BLaER1 treated with 17β-estradiol and CSF1 and Interleukin-3, amounts not matched to agents 10 nM and 100 nM (cell line): Measurements from ENCODE around the gene FNDC11.

ENCODE experiments used
- H3K27ac ChIP-seq, 11 experiments: shearing (Covaris generic); formaldehyde crosslinking; 2 replicates each; pipeline ENCODE4 v1.8.1; 2022
- H3K27me3 ChIP-seq, 11 experiments: shearing (Covaris generic); formaldehyde crosslinking; 2 replicates each; pipeline ENCODE4 v1.8.1; 2022
- H3K36me3 ChIP-seq, 11 experiments: shearing (Covaris generic); formaldehyde crosslinking; 2 replicates each; pipeline ENCODE4 v1.8.1; 2022
- H3K4me1 ChIP-seq, 10 experiments: shearing (Covaris generic); formaldehyde crosslinking; 2 replicates each; pipeline ENCODE4 v1.8.1; 2022
- H3K4me2 ChIP-seq, 11 experiments: shearing (Covaris generic); formaldehyde crosslinking; 2 replicates each; pipeline ENCODE4 v1.8.1; 2022
- H3K4me3 ChIP-seq, 10 experiments: shearing (Covaris generic); formaldehyde crosslinking; 2 replicates each; pipeline ENCODE4 v1.8.1; 2022
- H3K9ac ChIP-seq, 11 experiments: shearing (Covaris generic); formaldehyde crosslinking; 2 replicates each; pipeline ENCODE4 v1.8.1; 2022
- H3K9me3 ChIP-seq, 11 experiments: shearing (Covaris generic); formaldehyde crosslinking; replicated peaks in 1 of 11; 2 replicates each; pipeline ENCODE4 v1.8.1; 2022
- H4K20me1 ChIP-seq, 11 experiments: shearing (Covaris generic); formaldehyde crosslinking; 2 replicates each; pipeline ENCODE4 v1.8.1; 2022
- Cebpa-rat ChIP-seq, 11 experiments: shearing (Covaris generic); IDR thresholded peaks; 2 replicates each; pipeline ENCODE4 v1.8.1; 2022

FNDC11 gene

GRCh38 chr20:63573647-63574131, 19.7 kb downstream of the FNDC11 start:
- Histone ChIP-seq H3K4me2 (peak overlapping the region; percentile 91 to 99 (median 97)), H3K36me3 (peaks cover 0 to 13% (median 0%) of the 10 kb centered on the region in 11 experiments; a peak in 3 of 22 replicates), H3K4me1 (peaks cover 29 to 46% (median 42%) of the 10 kb centered on the region in 10 experiments), H4K20me1 (peaks cover 42 to 53% (median 48%) of the 10 kb centered on the region in 11 experiments), H3K27ac (peak overlapping the region in 9 of 11 experiments; percentile 43 to 68 (median 59); a peak in 14 of 22 replicates), H3K9ac (peak overlapping the region; percentile 61 to 80 (median 76); a peak in 20 of 22 replicates), H3K27me3 (peaks cover 49 to 88% (median 53%) of the 10 kb centered on the region in 11 experiments), H3K4me3 (peak overlapping the region; percentile 59 to 76 (median 64)), H3K9me3 (no peaks in the 10 kb centered on the region)
- TF ChIP-seq Cebpa-rat (IDR thresholded peaks at IDR 0.05), result no peak

- H3K4me2 ChIP-seq, result peak within 1 kb of the TSS; percentile 91 to 99 (median 97)
- H3K27me3 ChIP-seq, result peaks cover 43 to 87% (median 48%) of the 10 kb centered on the region in 11 experiments
- peak within 1 kb of the TSS; percentile 59 to 76 (median 64) for H3K4me3 ChIP-seq
- peaks cover 36 to 48% (median 42%) of the 10 kb centered on the region in 11 experiments for H4K20me1 ChIP-seq
- peaks cover 24 to 46% (median 41%) of the 10 kb centered on the region in 10 experiments for H3K4me1 ChIP-seq
- no peaks in the 10 kb centered on the region for H3K9me3 ChIP-seq
- H3K27ac ChIP-seq, result peak within 1 kb of the TSS in 9 of 11 experiments; percentile 43 to 68 (median 60); a peak in 17 of 22 replicates
- H3K36me3 ChIP-seq, result peaks cover 0 to 13% (median 0%) of the 10 kb centered on the region in 11 experiments; a peak in 3 of 22 replicates
- no peak for TF ChIP-seq Cebpa-rat (IDR thresholded peaks at IDR 0.05)
- peak within 1 kb of the TSS; percentile 61 to 80 (median 76); a peak in 21 of 22 replicates for H3K9ac ChIP-seq
Measured at GRCh38 chr20:63574156-63574828, 20.3 kb downstream of the FNDC11 start, which contains the start of gene HELZ2. HELZ2 (minus strand) TSS chr20:63574239; CDS start chr20:63572385, 1,854 bp downstream.

- Histone ChIP-seq H3K27ac (peak overlapping the region in 4 of 11 experiments; percentile 57 to 62 (median 59); a peak in 4 of 22 replicates), H3K9me3 (no peaks in the 10 kb centered on the region), H3K9ac (peak overlapping the region in 4 of 11 experiments; percentile 60 to 75 (median 66); a peak in 7 of 22 replicates), H3K4me2 (peak overlapping the region; percentile 86 to 96 (median 92)), H3K36me3 (peaks cover 0 to 13% (median 0%) of the 10 kb centered on the region in 11 experiments; a peak in 3 of 22 replicates), H3K4me3 (peak overlapping the region in 6 of 10 experiments; percentile 48 to 68 (median 54); a peak in 6 of 20 replicates), H3K4me1 (peaks cover 16 to 40% (median 34%) of the 10 kb centered on the region in 10 experiments), H4K20me1 (peaks cover 28 to 41% (median 34%) of the 10 kb centered on the region in 11 experiments), H3K27me3 (peaks cover 35 to 87% (median 42%) of the 10 kb centered on the region in 11 experiments)
- TF ChIP-seq Cebpa-rat (IDR thresholded peaks at IDR 0.05), result 0 out of 22 replicates have a peak, but pooled peaks of 1 of the 11 experiments have one; percentile 35
Measured at GRCh38 chr20:63574829-63575743, 21.1 kb downstream of the FNDC11 start.

- Histone ChIP-seq H3K27me3 (peaks cover 23 to 87% (median 30%) of the 10 kb centered on the region in 11 experiments), H4K20me1 (peaks cover 17 to 28% (median 22%) of the 10 kb centered on the region in 11 experiments), H3K4me2 (no peak overlapping the region), H3K36me3 (peaks cover 0 to 13% (median 0%) of the 10 kb centered on the region in 11 experiments; a peak in 3 of 22 replicates), H3K4me1 (peaks cover 14 to 37% (median 30%) of the 10 kb centered on the region in 10 experiments; a peak in 19 of 20 replicates), H3K9ac (no peak overlapping the region), H3K27ac (no peak overlapping the region), H3K4me3 (no peak overlapping the region), H3K9me3 (no peaks in the 10 kb centered on the region)
- TF ChIP-seq Cebpa-rat (IDR thresholded peaks at IDR 0.05), result no peak
Measured at GRCh38 chr20:63576311-63576710, 22.4 kb downstream of the FNDC11 start.

- Histone ChIP-seq H3K4me2 (no peak overlapping the region), H3K4me1 (peaks cover 14 to 38% (median 30%) of the 10 kb centered on the region in 10 experiments; a peak in 19 of 20 replicates), H3K9me3 (no peaks in the 10 kb centered on the region), H3K36me3 (peaks cover 0 to 6% (median 0%) of the 10 kb centered on the region in 11 experiments; a peak in 3 of 22 replicates), H3K9ac (no peak overlapping the region), H3K4me3 (no peak overlapping the region), H3K27ac (no peak overlapping the region), H3K27me3 (peaks cover 12 to 80% (median 19%) of the 10 kb centered on the region in 11 experiments), H4K20me1 (peaks cover 6 to 19% (median 12%) of the 10 kb centered on the region in 11 experiments; a peak in 21 of 22 replicates)
- no peak for TF ChIP-seq Cebpa-rat (IDR thresholded peaks at IDR 0.05)
Measured at GRCh38 chr20:63577317-63577894, 23.4 kb downstream of the FNDC11 start.

- TF ChIP-seq Cebpa-rat (IDR thresholded peaks at IDR 0.05), result no peak
- peak overlapping the region in 6 of 11 experiments; percentile 3 to 42 (median 8); a peak in 5 of 22 replicates for H3K4me2 ChIP-seq
- no peak overlapping the region for H3K4me3 ChIP-seq
- H3K4me1 ChIP-seq, result peaks cover 10 to 40% (median 26%) of the 10 kb centered on the region in 10 experiments; a peak in 19 of 20 replicates
- H3K9ac ChIP-seq, result no peak overlapping the region
- H3K27ac ChIP-seq, result no peak overlapping the region
- peaks cover 0 to 14% (median 2%) of the 10 kb centered on the region in 11 experiments; a peak in 10 of 22 replicates for H4K20me1 ChIP-seq
- peaks cover 1 to 79% (median 9%) of the 10 kb centered on the region in 11 experiments for H3K27me3 ChIP-seq
- H3K9me3 ChIP-seq, result no peaks in the 10 kb centered on the region
- H3K36me3 ChIP-seq, result no peaks in the 10 kb centered on the region
Measured at GRCh38 chr20:63578224-63579016, 24.5 kb downstream of the FNDC11 start.

GRCh38 chr20:63579017-63579694, 25.2 kb downstream of the FNDC11 start:
- H3K36me3 ChIP-seq, result no peaks in the 10 kb centered on the region
- H3K27ac ChIP-seq, result no peak overlapping the region
- no peaks in the 10 kb centered on the region for H3K9me3 ChIP-seq
- TF ChIP-seq Cebpa-rat (IDR thresholded peaks at IDR 0.05), result 0 out of 22 replicates have a peak, but pooled peaks of 1 of the 11 experiments have one; percentile 11
- H3K9ac ChIP-seq, result no peak overlapping the region
- H3K4me2 ChIP-seq, result peak overlapping the region in 6 of 11 experiments; percentile 3 to 42 (median 8); a peak in 5 of 22 replicates
- peaks cover 0 to 81% (median 7%) of the 10 kb centered on the region in 11 experiments; a peak in 9 of 22 replicates for H3K27me3 ChIP-seq
- H3K4me3 ChIP-seq, result no peak overlapping the region
- H4K20me1 ChIP-seq, result peaks cover 0 to 11% (median 0%) of the 10 kb centered on the region in 11 experiments; a peak in 1 of 22 replicates
- peaks cover 7 to 44% (median 28%) of the 10 kb centered on the region in 10 experiments; a peak in 19 of 20 replicates for H3K4me1 ChIP-seq
